Measurements from ENCODE around the gene C2CD3. TPM values are rescaled to one million over a fixed set of nuclear protein-coding genes. Genes with fewer than 3 reads are reported as not detected.
A peak's percentile ranks its signal among the peaks of the same experiment; 100 is the strongest.

The C2CD3 gene
- total and polyA plus RNA-seq, 9 of the 15 experiments (the other 6 are each of a cell fraction or from before 2014, with no cell fraction given), result 4.4 to 20.2 (median 15.4) TPM

DNA sequence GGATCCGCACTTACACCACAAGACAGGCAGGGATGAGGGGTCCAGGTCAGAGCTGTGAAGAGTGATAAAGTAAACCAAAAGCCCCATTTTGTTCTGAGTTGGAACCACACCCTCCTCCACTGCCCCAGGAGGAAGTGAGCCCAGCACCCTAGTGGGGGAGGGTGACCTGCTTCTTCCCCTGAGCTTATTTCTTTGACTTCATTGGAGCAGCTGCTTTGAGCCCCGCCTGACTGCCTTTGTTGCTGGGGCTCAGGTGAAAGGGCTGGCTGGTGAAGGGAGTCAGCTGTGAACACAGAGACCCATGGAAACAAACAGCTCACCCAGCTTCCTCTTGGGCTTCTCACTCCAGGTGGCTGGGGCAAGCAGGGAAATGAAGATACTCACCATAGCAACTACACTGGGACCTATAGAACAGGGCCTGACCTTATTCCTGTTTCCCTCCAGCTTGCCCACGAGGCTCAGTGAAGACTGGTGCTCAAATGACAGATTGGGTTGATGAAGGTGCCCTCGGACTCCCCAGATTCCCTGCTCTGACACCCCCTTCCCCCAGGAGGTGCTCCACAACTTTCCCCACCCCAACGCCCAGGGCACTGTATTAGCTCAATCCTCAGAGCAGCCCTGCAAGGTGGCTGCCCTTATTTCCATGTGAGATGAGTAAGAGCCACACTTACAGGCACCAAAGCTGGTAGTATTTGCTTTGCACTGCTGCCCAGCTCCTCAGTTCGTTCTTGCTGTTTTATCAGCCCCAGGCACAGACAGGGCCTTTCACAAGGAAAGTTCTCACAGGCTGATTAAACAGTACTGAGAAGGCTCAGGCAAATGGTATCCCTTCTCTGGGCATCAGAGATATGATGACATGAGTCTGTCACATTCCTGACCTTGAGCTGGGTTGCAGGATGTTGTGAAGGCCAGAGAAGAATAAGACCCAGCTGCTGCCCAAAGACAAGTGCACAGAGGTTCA, 190.5 kb downstream of the C2CD3 start (continued):
- no peak; a peak in 1 of 4 replicates for TF ChIP-seq KDM1A (IDR thresholded peaks at IDR 0.05)
- TF ChIP-seq, protein P1, sequence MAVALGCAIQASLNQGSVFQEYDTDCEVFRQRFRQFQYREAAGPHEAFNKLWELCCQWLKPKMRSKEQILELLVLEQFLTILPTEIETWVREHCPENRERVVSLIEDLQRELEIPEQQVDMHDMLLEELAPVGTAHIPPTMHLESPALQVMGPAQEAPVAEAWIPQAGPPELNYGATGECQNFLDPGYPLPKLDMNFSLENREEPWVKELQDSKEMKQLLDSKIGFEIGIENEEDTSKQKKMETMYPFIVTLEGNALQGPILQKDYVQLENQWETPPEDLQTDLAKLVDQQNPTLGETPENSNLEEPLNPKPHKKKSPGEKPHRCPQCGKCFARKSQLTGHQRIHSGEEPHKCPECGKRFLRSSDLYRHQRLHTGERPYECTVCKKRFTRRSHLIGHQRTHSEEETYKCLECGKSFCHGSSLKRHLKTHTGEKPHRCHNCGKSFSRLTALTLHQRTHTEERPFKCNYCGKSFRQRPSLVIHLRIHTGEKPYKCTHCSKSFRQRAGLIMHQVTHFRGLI (CRISPR knock-in tag; IDR thresholded peaks at IDR 0.05), result no peak
- TF ChIP-seq BRCA1 (IDR thresholded peaks at IDR 0.05), result no peak
- no peak for TF ChIP-seq BRCA1 (CRISPR knock-in tag; IDR thresholded peaks at IDR 0.05)
- no peak for TF ChIP-seq CBX5 (IDR thresholded peaks at IDR 0.05; ENCODE audit: borderline replicate concordance, low read depth)
- no peak for TF ChIP-seq STAT5B (CRISPR knock-in tag; IDR thresholded peaks at IDR 0.05)
- TF ChIP-seq MTA2 (IDR thresholded peaks at IDR 0.05; ENCODE audit: low read depth), result 0 out of 2 replicates have a peak, but pooled peaks have one; percentile 1
- TF ChIP-seq, protein P2, sequence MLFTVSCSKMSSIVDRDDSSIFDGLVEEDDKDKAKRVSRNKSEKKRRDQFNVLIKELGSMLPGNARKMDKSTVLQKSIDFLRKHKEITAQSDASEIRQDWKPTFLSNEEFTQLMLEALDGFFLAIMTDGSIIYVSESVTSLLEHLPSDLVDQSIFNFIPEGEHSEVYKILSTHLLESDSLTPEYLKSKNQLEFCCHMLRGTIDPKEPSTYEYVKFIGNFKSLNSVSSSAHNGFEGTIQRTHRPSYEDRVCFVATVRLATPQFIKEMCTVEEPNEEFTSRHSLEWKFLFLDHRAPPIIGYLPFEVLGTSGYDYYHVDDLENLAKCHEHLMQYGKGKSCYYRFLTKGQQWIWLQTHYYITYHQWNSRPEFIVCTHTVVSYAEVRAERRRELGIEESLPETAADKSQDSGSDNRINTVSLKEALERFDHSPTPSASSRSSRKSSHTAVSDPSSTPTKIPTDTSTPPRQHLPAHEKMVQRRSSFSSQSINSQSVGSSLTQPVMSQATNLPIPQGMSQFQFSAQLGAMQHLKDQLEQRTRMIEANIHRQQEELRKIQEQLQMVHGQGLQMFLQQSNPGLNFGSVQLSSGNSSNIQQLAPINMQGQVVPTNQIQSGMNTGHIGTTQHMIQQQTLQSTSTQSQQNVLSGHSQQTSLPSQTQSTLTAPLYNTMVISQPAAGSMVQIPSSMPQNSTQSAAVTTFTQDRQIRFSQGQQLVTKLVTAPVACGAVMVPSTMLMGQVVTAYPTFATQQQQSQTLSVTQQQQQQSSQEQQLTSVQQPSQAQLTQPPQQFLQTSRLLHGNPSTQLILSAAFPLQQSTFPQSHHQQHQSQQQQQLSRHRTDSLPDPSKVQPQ (CRISPR knock-in tag; IDR thresholded peaks at IDR 0.05; ENCODE audit: borderline replicate concordance), result no peak
- TF ChIP-seq HDAC3 (IDR thresholded peaks at IDR 0.05; ENCODE audit: borderline replicate concordance, partially characterized antibody), result no peak
- no peak for TF ChIP-seq SETDB1 (IDR thresholded peaks at IDR 0.05; ENCODE audit: low read length)
- 0 out of 2 replicates have a peak, but pooled peaks have one; percentile 27 for TF ChIP-seq SMARCA4 (IDR thresholded peaks at IDR 0.05)
- no peak for TF ChIP-seq JUNB (CRISPR knock-in tag; conservative IDR thresholded peaks at IDR 0.05)
- no peak for TF ChIP-seq NR2C2 (CRISPR knock-in tag; IDR thresholded peaks at IDR 0.05)
- peak; percentile 38; the same call in 1 of the 2 replicates for TF ChIP-seq NR2C2 (tag; IDR thresholded peaks at IDR 0.05)
- no peak for TF ChIP-seq NCOA2 (IDR thresholded peaks at IDR 0.05; ENCODE audit: partially characterized antibody in 2 of 2)
- TF ChIP-seq RFX5 (IDR thresholded peaks at IDR 0.05; ENCODE audit: low read depth, low read length), result no peak
- TF ChIP-seq NCOR1 (IDR thresholded peaks at IDR 0.05), result peak; percentile 62; the same call in 1 of the 2 replicates
- peak; percentile 21; the same call in 1 of the 2 replicates for TF ChIP-seq ZBTB7A (IDR thresholded peaks at IDR 0.05; ENCODE audit: borderline replicate concordance, control insufficient read depth, low read depth, low read length)
- TF ChIP-seq SAP30 (IDR thresholded peaks at IDR 0.05; ENCODE audit: borderline replicate concordance, insufficient read depth, low read depth, low read length, poor library complexity, severe bottlenecking), result no peak
- no peak for TF ChIP-seq HOMEZ (CRISPR knock-in tag; IDR thresholded peaks at IDR 0.05)
- no peak for TF ChIP-seq ZNF778 (CRISPR knock-in tag; IDR thresholded peaks at IDR 0.05)
